HCT116 (cell line): ENCODE results near the gene CCR6. TPM values are rescaled to one million over a fixed set of nuclear protein-coding genes. Genes with fewer than 3 reads are reported as not detected.
"Not testable (repeated sequence)": the region's sequence is repeated elsewhere in the genome, so short reads cannot be mapped to it uniquely, and the experiment has no call there.

ENCODE experiments used
- ATAC-seq: fragments of 200-7000 bp; cut with Tn5 transposase; 2 replicates; pipeline ENCODE4 v1.9.1; 2020; ENCODE audit warnings: mild to moderate bottlenecking, moderate library complexity
- BruUV-seq: library from RNA; stranded (reverse); fragments of 400-500 nt; replicated peaks from 2 replicates; lab custom pipeline; 2021; lab: Mats Ljungman, UMichigan
- CTCF ChIA-PET: fragments of 300-600 bp; sonication (Branson Sonifier 250); formaldehyde crosslinking; loops from one replicate; lab custom pipeline; 2021; ENCODE audit warnings: antibody characterized with exemption; lab: Charles Lee
- POLR2A ChIA-PET: fragments of 300-600, 350-600 bp; sonication (Branson Sonifier 250); formaldehyde crosslinking; loops from one replicate; lab custom pipeline; 2021; ENCODE audit warnings: antibody characterized with exemption; lab: Charles Lee
- RAD21 ChIA-PET, 2 experiments: fragments of 300-600 bp; sonication (Branson Sonifier 250); formaldehyde crosslinking; loops; one replicate each; lab custom pipeline; 2023; ENCODE audit warnings: low total read pairs in 2 of 2; ENCODE audit not compliant: uncharacterized antibody in 2 of 2, unreplicated experiment in 2 of 2, low non-redundant PET in 1 of 2; lab: Charles Lee
- DNase-seq: peaks from one replicate; pipeline ENCODE4 v3.0.0-alpha.2; 2010; ENCODE audit warnings: low read depth, low spot score
- H2AFZ ChIP-seq: fragments of 200-600 bp; shearing (Covaris generic), sonication (generic); 2 replicates; pipeline ENCODE4 v1.6.1; 2017; ENCODE audit warnings: low read depth, mixed run types, mixed read lengths, antibody characterized with exemption, low read length; ENCODE audit not compliant: poor library complexity, severe bottlenecking
- H3K27ac ChIP-seq: 2 replicates; pipeline ENCODE4 v1.5.1; 2012; ENCODE audit warnings: low read depth, low read length
- H3K27me3 ChIP-seq: fragments of 200-600 bp; sonication (generic); 2 replicates; pipeline ENCODE4 v1.6.1; 2016; ENCODE audit warnings: mixed run types, low read length, mixed read lengths; ENCODE audit not compliant: insufficient read depth
- H3K36me3 ChIP-seq, 2 experiments: fragments of 200-500 bp in 1 of 2; fragments of 200-600 bp in 1 of 2; sonication (Bioruptor generic) in 1 of 2; sonication (generic) in 1 of 2; 2 replicates each; pipeline versions ENCODE4 v1.5.1 to v1.6.1; 2014 to 2016; ENCODE audit warnings: low read length in 2 of 2, inconsistent platforms in 1 of 2, mixed read lengths in 1 of 2, mixed run types in 1 of 2; ENCODE audit not compliant: insufficient read depth in 2 of 2, control insufficient read depth in 1 of 2
- H3K4me1 ChIP-seq, 2 experiments: fragments of 200-600 bp in 1 of 2; sonication (generic) in 1 of 2; 2 replicates each; pipeline versions ENCODE4 v1.5.1 to v1.6.1; 2012 to 2017; ENCODE audit warnings: low read length in 2 of 2, inconsistent platforms in 1 of 2, mild to moderate bottlenecking in 1 of 2, mixed read lengths in 1 of 2, mixed run types in 1 of 2, moderate library complexity in 1 of 2; ENCODE audit not compliant: insufficient read depth in 2 of 2, control insufficient read depth in 1 of 2
- H3K4me2 ChIP-seq: fragments of 200-600 bp; sonication (generic); 2 replicates; pipeline ENCODE4 v1.6.1; 2017; ENCODE audit warnings: mixed run types, low read length, mixed read lengths
- H3K4me3 ChIP-seq, 2 experiments: fragments of 200-600 bp in 1 of 2; sonication (generic) in 1 of 2; replicated peaks in 1 of 2; 2 replicates each; pipeline ENCODE4 v1.5.1; 2011 to 2016; ENCODE audit warnings: low read length in 2 of 2, control low read depth in 1 of 2, low read depth in 1 of 2, mild to moderate bottlenecking in 1 of 2, mixed read lengths in 1 of 2, mixed run types in 1 of 2
- H3K79me2 ChIP-seq: fragments of 200-600 bp; sonication (generic); 2 replicates; pipeline ENCODE4 v1.6.1; 2017; ENCODE audit warnings: mild to moderate bottlenecking, mixed run types, low read length, moderate library complexity, mixed read lengths; ENCODE audit not compliant: insufficient read depth
- H3K9ac ChIP-seq: fragments of 200-600 bp; sonication (generic); 2 replicates; pipeline ENCODE4 v1.6.1; 2016; ENCODE audit warnings: low read length, mixed read lengths
- H3K9me2 ChIP-seq: fragments of 200-600 bp; sonication (generic), shearing (Covaris generic); 2 replicates; pipeline ENCODE4 v1.6.1; 2017; ENCODE audit warnings: mixed run types, mild to moderate bottlenecking, moderate library complexity; ENCODE audit not compliant: insufficient read depth
- H3K9me3 ChIP-seq, 2 experiments: fragments of 200-500 bp in 1 of 2; fragments of 200-600 bp in 1 of 2; sonication (Bioruptor generic) in 1 of 2; sonication (generic) in 1 of 2; 2 replicates each; pipeline ENCODE4 v1.6.1; 2014 to 2017; ENCODE audit warnings: low read length in 2 of 2, mixed read lengths in 2 of 2, inconsistent platforms in 1 of 2, low read depth in 1 of 2, mild to moderate bottlenecking in 1 of 2, mixed run types in 1 of 2, moderate library complexity in 1 of 2; ENCODE audit not compliant: control insufficient read depth in 1 of 2, insufficient read depth in 1 of 2
- H4K20me1 ChIP-seq: fragments of 200-600 bp; sonication (generic), shearing (Covaris generic); 2 replicates; pipeline ENCODE4 v1.6.1; 2017; ENCODE audit warnings: mixed run types, mild to moderate bottlenecking, moderate library complexity; ENCODE audit not compliant: insufficient read depth
- intact Hi-C: fragments of 100-400 bp; cut with micrococcal nuclease; formaldehyde crosslinking; loops from 2 replicates; pipeline ENCODE4 v1.10.0; 2022
- total RNA-seq: library from RNA; stranded (reverse); gene quantifications from one replicate; pipeline ENCODE4 v1.2.1, GENCODE V29; 2021; ENCODE audit not compliant: unreplicated experiment
- TF ChIP-seq, protein P1 (sequence below), 3 experiments: fragments of 200-600 bp in 1 of 3; sonication (generic) in 1 of 3; IDR thresholded peaks in 2 of 3; conservative IDR thresholded peaks in 1 of 3; 2 replicates each; pipeline ENCODE4 v1.5.1; 2012 to 2017; ENCODE audit warnings: low read depth in 2 of 3, low read length in 2 of 3, antibody characterized with exemption in 1 of 3, borderline replicate concordance in 1 of 3, control low read depth in 1 of 3, mild to moderate bottlenecking in 1 of 3, mixed read lengths in 1 of 3, mixed run types in 1 of 3, moderate library complexity in 1 of 3; ENCODE audit not compliant: insufficient read depth in 1 of 3

The CCR6 gene
- total RNA-seq, 1 experiment from 2014 or later, result not detected

DNA sequence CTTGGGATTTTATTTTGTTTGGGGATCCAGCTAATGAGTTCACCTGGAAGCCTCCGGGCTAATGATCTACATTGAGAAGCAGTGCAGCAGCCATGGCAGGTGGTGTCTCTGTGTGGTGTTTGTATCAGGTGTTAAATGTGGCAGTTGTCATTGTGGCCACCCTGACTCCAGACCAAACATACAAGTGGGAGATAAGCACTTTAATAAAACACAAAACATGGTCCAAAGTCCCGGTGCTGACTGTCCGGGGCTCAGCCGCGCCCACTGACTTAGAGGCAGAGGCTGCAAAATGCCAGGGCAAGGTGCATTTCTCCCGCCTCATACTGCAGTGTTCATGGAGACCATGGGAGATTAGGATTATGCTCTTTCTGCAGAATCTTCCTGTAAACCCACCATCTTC, 58.5 kb downstream of the CCR6 start:
- BruUV-seq, CTCF ChIA-PET, DNase-seq, H3K4me1 ChIP-seq, H3K9ac ChIP-seq, H3K27ac ChIP-seq, H4K20me1 ChIP-seq, H3K9me3 ChIP-seq, ATAC-seq, RAD21 ChIA-PET, H3K27me3 ChIP-seq, H3K4me3 ChIP-seq, POLR2A ChIA-PET, H3K36me3 ChIP-seq, H2AFZ ChIP-seq, H3K4me2 ChIP-seq, H3K9me2 ChIP-seq, H3K79me2 ChIP-seq: not testable (repeated sequence)
- intact Hi-C loops, result loop anchor here (10.0 kb wide), 1 partner anchor 103 kb away; no protein-coding TSS in a partner anchor

GRCh38 chr6:167182913-167183314, 60.0 kb downstream of the CCR6 start:
- not testable (repeated sequence) for H3K4me1 ChIP-seq, H3K27me3 ChIP-seq
- ATAC-seq, result peak; percentile 93
- TF ChIP-seq, protein P1, sequence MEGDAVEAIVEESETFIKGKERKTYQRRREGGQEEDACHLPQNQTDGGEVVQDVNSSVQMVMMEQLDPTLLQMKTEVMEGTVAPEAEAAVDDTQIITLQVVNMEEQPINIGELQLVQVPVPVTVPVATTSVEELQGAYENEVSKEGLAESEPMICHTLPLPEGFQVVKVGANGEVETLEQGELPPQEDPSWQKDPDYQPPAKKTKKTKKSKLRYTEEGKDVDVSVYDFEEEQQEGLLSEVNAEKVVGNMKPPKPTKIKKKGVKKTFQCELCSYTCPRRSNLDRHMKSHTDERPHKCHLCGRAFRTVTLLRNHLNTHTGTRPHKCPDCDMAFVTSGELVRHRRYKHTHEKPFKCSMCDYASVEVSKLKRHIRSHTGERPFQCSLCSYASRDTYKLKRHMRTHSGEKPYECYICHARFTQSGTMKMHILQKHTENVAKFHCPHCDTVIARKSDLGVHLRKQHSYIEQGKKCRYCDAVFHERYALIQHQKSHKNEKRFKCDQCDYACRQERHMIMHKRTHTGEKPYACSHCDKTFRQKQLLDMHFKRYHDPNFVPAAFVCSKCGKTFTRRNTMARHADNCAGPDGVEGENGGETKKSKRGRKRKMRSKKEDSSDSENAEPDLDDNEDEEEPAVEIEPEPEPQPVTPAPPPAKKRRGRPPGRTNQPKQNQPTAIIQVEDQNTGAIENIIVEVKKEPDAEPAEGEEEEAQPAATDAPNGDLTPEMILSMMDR (IDR thresholded peaks at IDR 0.05 in 2 of 3, conservative IDR thresholded peaks at IDR 0.05 in 1 of 3; ENCODE audit: borderline replicate concordance in 1 of 3, insufficient read depth in 1 of 3, low read depth in 2 of 3, low read length in 2 of 3), result peak in 1 of 3 experiments; percentile 21; a peak in 1 of 6 replicates
- TF ChIP-seq, all 23 proteins: peak for 1; not testable (repeated sequence) for 22
- H3K79me2 ChIP-seq, CTCF ChIA-PET, H4K20me1 ChIP-seq, H3K4me2 ChIP-seq, H3K27ac ChIP-seq, H2AFZ ChIP-seq, DNase-seq, H3K4me3 ChIP-seq, BruUV-seq, POLR2A ChIA-PET, RAD21 ChIA-PET, H3K9me2 ChIP-seq, H3K36me3 ChIP-seq, H3K9ac ChIP-seq, H3K9me3 ChIP-seq: not testable (repeated sequence)
- intact Hi-C loops, result loop anchor here (10.0 kb wide), 1 partner anchor 102 kb away; no protein-coding TSS in a partner anchor

GRCh38 chr6:167185101-167185500, 62.2 kb downstream of the CCR6 start:
- H4K20me1 ChIP-seq, POLR2A ChIA-PET: not testable (repeated sequence)

GRCh38 chr6:167187275-167187674, 64.4 kb downstream of the CCR6 start:
- H3K9me3 ChIP-seq, DNase-seq, H3K9me2 ChIP-seq, H3K79me2 ChIP-seq, H3K36me3 ChIP-seq, BruUV-seq, RAD21 ChIA-PET, H3K4me1 ChIP-seq, ATAC-seq, H3K9ac ChIP-seq, H4K20me1 ChIP-seq, H3K27ac ChIP-seq, H3K4me3 ChIP-seq, H3K27me3 ChIP-seq, H3K4me2 ChIP-seq, H2AFZ ChIP-seq, POLR2A ChIA-PET, CTCF ChIA-PET: not testable (repeated sequence)
- intact Hi-C loops, result loop anchor here (5.0 to 10.0 kb wide), 2 partner anchors 98 to 180 kb away; no protein-coding TSS in a partner anchor

More at GRCh38 chr6:167185101-167185500, 62.2 kb downstream of the CCR6 start:
- H3K4me2 ChIP-seq, H3K9me3 ChIP-seq, H2AFZ ChIP-seq, H3K27me3 ChIP-seq, ATAC-seq, H3K36me3 ChIP-seq, CTCF ChIA-PET, H3K79me2 ChIP-seq, H3K4me1 ChIP-seq, H3K9ac ChIP-seq, H3K4me3 ChIP-seq, RAD21 ChIA-PET, BruUV-seq, H3K27ac ChIP-seq, DNase-seq, H3K9me2 ChIP-seq: not testable (repeated sequence)
- intact Hi-C loops, result loop anchor here (5.0 to 10.0 kb wide), 2 partner anchors 100 to 182 kb away; no protein-coding TSS in a partner anchor
